ENCODE measurements around the gene PTPRG.

PTPRG gene

GRCh38 chr3:61983479-61983878 lies 422.1 kb downstream of the PTPRG start:
- DNase-seq, result no peak

GRCh38 chr3:61985020-61985419 lies 423.6 kb downstream of the PTPRG start:
- DNase-seq, result no peak

- DNase-seq, result no peak
These were observed 425.1 kb downstream of the PTPRG start for GRCh38 chr3:61986473-61986872.

GRCh38 chr3:61989681-61990080 lies 428.3 kb downstream of the PTPRG start:
- no peak for DNase-seq

GRCh38 chr3:61990327-61991027 lies 429.1 kb downstream of the PTPRG start:
- DNase-seq, result no peak

- DNase-seq, result no peak
These were observed 430.3 kb downstream of the PTPRG start for GRCh38 chr3:61991706-61992105.

- DNase-seq, result no peak
These were observed 435.0 kb downstream of the PTPRG start for GRCh38 chr3:61996366-61996765.

- no peak for DNase-seq
These were observed 435.7 kb downstream of the PTPRG start for GRCh38 chr3:61997101-61997500.

GRCh38 chr3:62003835-62004234 lies 442.5 kb downstream of the PTPRG start:
- no peak for DNase-seq

- no peak for DNase-seq
These were observed 445.7 kb downstream of the PTPRG start for GRCh38 chr3:62007036-62007435.

GRCh38 chr3:62010989-62011388 lies 449.6 kb downstream of the PTPRG start:
- DNase-seq, result no peak

GRCh38 chr3:62011666-62012065 lies 450.3 kb downstream of the PTPRG start:
- no peak for DNase-seq

GRCh38 chr3:62013951-62014350 lies 452.6 kb downstream of the PTPRG start:
- DNase-seq, result no peak

- DNase-seq, result no peak
These were observed 453.7 kb downstream of the PTPRG start for GRCh38 chr3:62015111-62015510.

- no peak for DNase-seq
These were observed 458.5 kb downstream of the PTPRG start for GRCh38 chr3:62019906-62020305.

GRCh38 chr3:62020706-62021105 lies 459.3 kb downstream of the PTPRG start:
- no peak for DNase-seq

- no peak for DNase-seq
These were observed 460.9 kb downstream of the PTPRG start for GRCh38 chr3:62022312-62022711.

- DNase-seq, result no peak
These were observed 463.5 kb downstream of the PTPRG start for GRCh38 chr3:62024882-62025281.

- no peak for DNase-seq
These were observed 464.5 kb downstream of the PTPRG start for GRCh38 chr3:62025913-62026312.

GRCh38 chr3:62027241-62027640 lies 465.9 kb downstream of the PTPRG start:
- no peak for DNase-seq

GRCh38 chr3:62027796-62028195 lies 466.4 kb downstream of the PTPRG start:
- DNase-seq, result no peak

- DNase-seq, result no peak
These were observed 466.9 kb downstream of the PTPRG start for GRCh38 chr3:62028236-62028635.

- peak; percentile 68 for DNase-seq
These were observed 471.4 kb downstream of the PTPRG start for GRCh38 chr3:62032738-62033137.

GRCh38 chr3:62035402-62036057 lies 474.2 kb downstream of the PTPRG start:
- no peak for DNase-seq

- no peak for DNase-seq
These were observed 475.4 kb downstream of the PTPRG start for GRCh38 chr3:62036726-62037125.

Measured in NCI-H146 (cell line).